HL-60 (cell line): ENCODE data around the gene SMARCA2.

ENCODE experiments used
- GABPA ChIP-seq: IDR thresholded peaks from 2 replicates; pipeline ENCODE4 v1.6.1; 2012; ENCODE audit warnings: low read depth
- POLR2AphosphoS5 ChIP-seq: IDR thresholded peaks from 2 replicates; pipeline ENCODE4 v1.6.1; 2012; ENCODE audit warnings: low read depth
- TF ChIP-seq, protein P1 (sequence below): IDR thresholded peaks from one replicate; pipeline ENCODE4 v1.5.1; 2011; ENCODE audit warnings: low read length, control low read depth, inconsistent platforms; ENCODE audit not compliant: insufficient read depth
- TF ChIP-seq, protein P2 (sequence below): IDR thresholded peaks from 2 replicates; pipeline ENCODE4 v1.6.1; 2012; ENCODE audit warnings: low read depth; ENCODE audit not compliant: insufficient replicate concordance

DNA sequence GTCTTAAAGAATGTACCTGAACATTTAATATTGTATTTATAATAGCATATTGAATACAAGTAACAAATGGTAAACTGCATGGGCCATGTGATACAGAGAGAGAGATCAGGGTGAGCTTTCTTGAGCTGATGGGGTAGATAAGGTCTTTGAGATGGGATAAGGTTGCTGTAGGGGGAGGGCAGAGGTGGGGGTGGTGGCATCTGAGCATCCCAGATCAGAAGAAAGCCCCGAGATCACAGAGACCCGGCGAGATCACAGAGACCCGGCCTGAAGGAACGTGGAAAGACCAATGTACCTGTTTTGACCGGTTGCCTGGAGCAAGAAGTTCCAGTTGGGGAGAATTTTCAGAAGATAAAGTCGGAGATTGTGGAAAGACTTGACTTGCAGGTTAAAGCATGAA, 6.6 kb downstream of the SMARCA2 start:
- TF ChIP-seq, protein P1, sequence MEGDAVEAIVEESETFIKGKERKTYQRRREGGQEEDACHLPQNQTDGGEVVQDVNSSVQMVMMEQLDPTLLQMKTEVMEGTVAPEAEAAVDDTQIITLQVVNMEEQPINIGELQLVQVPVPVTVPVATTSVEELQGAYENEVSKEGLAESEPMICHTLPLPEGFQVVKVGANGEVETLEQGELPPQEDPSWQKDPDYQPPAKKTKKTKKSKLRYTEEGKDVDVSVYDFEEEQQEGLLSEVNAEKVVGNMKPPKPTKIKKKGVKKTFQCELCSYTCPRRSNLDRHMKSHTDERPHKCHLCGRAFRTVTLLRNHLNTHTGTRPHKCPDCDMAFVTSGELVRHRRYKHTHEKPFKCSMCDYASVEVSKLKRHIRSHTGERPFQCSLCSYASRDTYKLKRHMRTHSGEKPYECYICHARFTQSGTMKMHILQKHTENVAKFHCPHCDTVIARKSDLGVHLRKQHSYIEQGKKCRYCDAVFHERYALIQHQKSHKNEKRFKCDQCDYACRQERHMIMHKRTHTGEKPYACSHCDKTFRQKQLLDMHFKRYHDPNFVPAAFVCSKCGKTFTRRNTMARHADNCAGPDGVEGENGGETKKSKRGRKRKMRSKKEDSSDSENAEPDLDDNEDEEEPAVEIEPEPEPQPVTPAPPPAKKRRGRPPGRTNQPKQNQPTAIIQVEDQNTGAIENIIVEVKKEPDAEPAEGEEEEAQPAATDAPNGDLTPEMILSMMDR = no peak
- TF ChIP-seq GABPA (no peak), POLR2AphosphoS5 (no peak)
- TF ChIP-seq, protein P2, sequence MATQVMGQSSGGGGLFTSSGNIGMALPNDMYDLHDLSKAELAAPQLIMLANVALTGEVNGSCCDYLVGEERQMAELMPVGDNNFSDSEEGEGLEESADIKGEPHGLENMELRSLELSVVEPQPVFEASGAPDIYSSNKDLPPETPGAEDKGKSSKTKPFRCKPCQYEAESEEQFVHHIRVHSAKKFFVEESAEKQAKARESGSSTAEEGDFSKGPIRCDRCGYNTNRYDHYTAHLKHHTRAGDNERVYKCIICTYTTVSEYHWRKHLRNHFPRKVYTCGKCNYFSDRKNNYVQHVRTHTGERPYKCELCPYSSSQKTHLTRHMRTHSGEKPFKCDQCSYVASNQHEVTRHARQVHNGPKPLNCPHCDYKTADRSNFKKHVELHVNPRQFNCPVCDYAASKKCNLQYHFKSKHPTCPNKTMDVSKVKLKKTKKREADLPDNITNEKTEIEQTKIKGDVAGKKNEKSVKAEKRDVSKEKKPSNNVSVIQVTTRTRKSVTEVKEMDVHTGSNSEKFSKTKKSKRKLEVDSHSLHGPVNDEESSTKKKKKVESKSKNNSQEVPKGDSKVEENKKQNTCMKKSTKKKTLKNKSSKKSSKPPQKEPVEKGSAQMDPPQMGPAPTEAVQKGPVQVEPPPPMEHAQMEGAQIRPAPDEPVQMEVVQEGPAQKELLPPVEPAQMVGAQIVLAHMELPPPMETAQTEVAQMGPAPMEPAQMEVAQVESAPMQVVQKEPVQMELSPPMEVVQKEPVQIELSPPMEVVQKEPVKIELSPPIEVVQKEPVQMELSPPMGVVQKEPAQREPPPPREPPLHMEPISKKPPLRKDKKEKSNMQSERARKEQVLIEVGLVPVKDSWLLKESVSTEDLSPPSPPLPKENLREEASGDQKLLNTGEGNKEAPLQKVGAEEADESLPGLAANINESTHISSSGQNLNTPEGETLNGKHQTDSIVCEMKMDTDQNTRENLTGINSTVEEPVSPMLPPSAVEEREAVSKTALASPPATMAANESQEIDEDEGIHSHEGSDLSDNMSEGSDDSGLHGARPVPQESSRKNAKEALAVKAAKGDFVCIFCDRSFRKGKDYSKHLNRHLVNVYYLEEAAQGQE = no peak
